Measurements from ENCODE around the gene CYP1B1. TPM values are rescaled to one million over a fixed set of nuclear protein-coding genes. Genes with fewer than 3 reads are reported as not detected.

The CYP1B1 gene
- polyA plus RNA-seq, 1 donor from 2014 or later: not detected

DNA sequence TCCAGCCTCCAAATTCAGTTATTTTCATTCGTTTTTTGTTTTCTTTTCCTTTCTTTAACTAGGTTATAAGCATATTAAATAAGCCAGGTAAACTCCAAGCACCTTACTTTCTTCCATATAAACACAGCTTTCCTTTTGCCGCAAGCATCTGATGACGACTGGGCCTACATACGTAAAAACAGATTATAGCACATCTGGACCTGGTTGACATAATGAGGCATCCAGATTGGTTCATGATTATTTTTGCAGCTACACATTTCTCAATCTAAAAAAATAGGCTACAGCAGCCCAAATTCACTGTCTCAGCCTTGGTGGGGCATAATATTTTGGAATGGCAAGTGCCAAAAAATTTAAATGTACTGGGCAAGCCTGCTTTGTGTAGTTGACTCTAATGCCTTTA, 7.7 kb downstream of the CYP1B1 start:
- Histone ChIP-seq H4K20me1 (ENCODE audit: insufficient read depth) (no peaks in the 10 kb centered on the region), H3K9ac (ENCODE audit: low read length) (no peak overlapping the region), H3K9me3 (ENCODE audit: low read length) (no peaks in the 10 kb centered on the region), H2AFZ (ENCODE audit: low read depth, low read length) (no peak overlapping the region), H3K79me2 (replicated peaks; ENCODE audit: insufficient read depth, low read length) (no peaks in the 10 kb centered on the region), H3K36me3 (ENCODE audit: insufficient read depth, low read length) (no peaks in the 10 kb centered on the region), H3K27me3 (ENCODE audit: insufficient read depth, low read depth, low read length) (peaks cover 17% of the 10 kb centered on the region), H3K27ac (ENCODE audit: low read length) (no peak overlapping the region), H3K9me2 (ENCODE audit: insufficient read depth, low read length) (no peaks in the 10 kb centered on the region), H3F3A (ENCODE audit: insufficient read depth, low read length, poor library complexity, severe bottlenecking) (no peaks in the 10 kb centered on the region), H3K4me2 (ENCODE audit: low read length) (no peak overlapping the region), H3K4me3 (ENCODE audit: low read length) (no peak overlapping the region)
- no peak for TF ChIP-seq MXI1 (conservative IDR thresholded peaks at IDR 0.05; ENCODE audit: poor library complexity, severe bottlenecking)

DNA sequence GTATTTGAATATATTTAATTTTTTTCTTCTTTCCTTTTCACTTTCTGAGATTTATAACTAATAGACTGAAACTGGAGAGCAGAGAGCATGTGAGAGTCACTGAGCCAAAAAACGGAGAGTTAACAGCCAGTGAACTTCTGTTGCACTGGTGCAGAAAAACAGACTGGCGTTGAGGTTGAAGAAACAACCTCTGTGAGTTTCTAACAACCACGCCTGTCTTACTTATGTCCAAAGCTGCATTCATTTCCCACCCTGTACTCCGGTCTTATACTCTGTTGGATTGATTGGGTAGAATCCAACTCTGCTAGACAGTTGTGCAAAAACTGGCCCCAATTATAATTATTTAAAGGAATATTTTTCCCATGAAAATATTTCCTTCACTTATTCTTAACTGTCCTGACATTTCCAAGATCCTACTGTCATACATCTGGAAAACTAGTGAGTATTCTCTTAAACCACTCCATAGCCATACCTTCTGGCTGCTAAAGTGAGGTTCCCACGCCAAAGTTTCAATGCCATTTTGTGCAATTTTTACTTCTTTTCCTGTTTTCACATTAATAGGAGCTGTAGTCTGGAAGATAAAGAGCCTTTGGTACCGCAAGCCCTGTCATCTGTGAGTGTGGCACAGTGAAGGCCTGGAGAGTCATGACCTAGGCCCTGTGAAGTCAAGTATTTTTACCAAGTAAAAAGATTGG, 9.4 kb downstream of the CYP1B1 start:
- Histone ChIP-seq H3K9me3 (ENCODE audit: low read length) (no peaks in the 10 kb centered on the region), H3K79me2 (replicated peaks; ENCODE audit: insufficient read depth, low read length) (no peaks in the 10 kb centered on the region), H3K9me2 (ENCODE audit: insufficient read depth, low read length) (no peaks in the 10 kb centered on the region), H3F3A (ENCODE audit: insufficient read depth, low read length, poor library complexity, severe bottlenecking) (no peaks in the 10 kb centered on the region), H3K4me3 (ENCODE audit: low read length) (no peak overlapping the region), H3K36me3 (ENCODE audit: insufficient read depth, low read length) (no peaks in the 10 kb centered on the region), H3K4me2 (ENCODE audit: low read length) (no peak overlapping the region), H2AFZ (ENCODE audit: low read depth, low read length) (no peak overlapping the region), H3K27ac (ENCODE audit: low read length) (no peak overlapping the region), H3K27me3 (ENCODE audit: insufficient read depth, low read depth, low read length) (peaks cover under 1% of the 10 kb centered on the region), H3K9ac (ENCODE audit: low read length) (no peak overlapping the region), H4K20me1 (ENCODE audit: insufficient read depth) (no peaks in the 10 kb centered on the region)
- TF ChIP-seq SMC3 (conservative IDR thresholded peaks at IDR 0.05; ENCODE audit: poor library complexity): no peak

DNA sequence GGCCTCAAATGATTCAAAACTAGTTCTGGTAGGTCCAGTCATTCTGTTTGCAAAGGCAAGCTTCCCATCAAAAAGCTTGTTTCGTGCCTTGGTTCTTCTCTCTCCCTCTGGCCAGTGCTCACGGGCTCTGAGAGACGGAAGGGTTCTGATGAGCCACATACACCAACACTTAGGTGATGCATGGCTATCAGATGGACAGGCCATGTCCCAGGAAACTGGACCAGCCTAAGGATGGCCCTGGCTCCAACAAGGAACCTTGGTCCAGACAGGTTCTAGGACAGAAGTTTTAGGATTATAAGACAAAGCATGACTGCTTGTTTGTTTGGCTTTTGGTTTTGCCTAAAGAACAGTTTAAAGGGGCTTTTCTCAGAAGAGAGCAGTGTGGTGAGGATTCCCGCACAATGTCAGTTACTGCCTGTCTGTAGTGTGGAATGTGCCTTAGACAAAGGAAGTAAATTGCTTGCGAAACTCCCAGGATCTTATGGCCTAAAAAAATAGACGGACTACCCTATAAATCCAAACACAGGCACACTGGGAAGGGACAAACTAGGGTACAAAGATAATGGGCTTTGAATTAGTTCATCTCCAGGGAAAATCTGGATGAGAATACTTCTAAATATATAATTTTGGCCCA, 10.3 kb downstream of the CYP1B1 start:
- H3K4me2 ChIP-seq (ENCODE audit: low read length): no peak overlapping the region
- H3F3A ChIP-seq (ENCODE audit: insufficient read depth, low read length, poor library complexity, severe bottlenecking): no peaks in the 10 kb centered on the region
- H2AFZ ChIP-seq (ENCODE audit: low read depth, low read length): no peak overlapping the region
- TF ChIP-seq MXI1 (conservative IDR thresholded peaks at IDR 0.05; ENCODE audit: poor library complexity, severe bottlenecking) (no peak), SMC3 (conservative IDR thresholded peaks at IDR 0.05; ENCODE audit: poor library complexity) (no peak), TAF1 (IDR thresholded peaks at IDR 0.05; ENCODE audit: low read depth) (no peak), RAD21 (conservative IDR thresholded peaks at IDR 0.05) (no peak), EZH2 (IDR thresholded peaks at IDR 0.05; ENCODE audit: borderline replicate concordance, insufficient read depth, low read length, poor library complexity, severe bottlenecking) (no peak), EP300 (conservative IDR thresholded peaks at IDR 0.05; ENCODE audit: poor library complexity, severe bottlenecking) (no peak), POLR2AphosphoS5 (IDR thresholded peaks at IDR 0.05) (no peak)
- TF ChIP-seq, protein P1, sequence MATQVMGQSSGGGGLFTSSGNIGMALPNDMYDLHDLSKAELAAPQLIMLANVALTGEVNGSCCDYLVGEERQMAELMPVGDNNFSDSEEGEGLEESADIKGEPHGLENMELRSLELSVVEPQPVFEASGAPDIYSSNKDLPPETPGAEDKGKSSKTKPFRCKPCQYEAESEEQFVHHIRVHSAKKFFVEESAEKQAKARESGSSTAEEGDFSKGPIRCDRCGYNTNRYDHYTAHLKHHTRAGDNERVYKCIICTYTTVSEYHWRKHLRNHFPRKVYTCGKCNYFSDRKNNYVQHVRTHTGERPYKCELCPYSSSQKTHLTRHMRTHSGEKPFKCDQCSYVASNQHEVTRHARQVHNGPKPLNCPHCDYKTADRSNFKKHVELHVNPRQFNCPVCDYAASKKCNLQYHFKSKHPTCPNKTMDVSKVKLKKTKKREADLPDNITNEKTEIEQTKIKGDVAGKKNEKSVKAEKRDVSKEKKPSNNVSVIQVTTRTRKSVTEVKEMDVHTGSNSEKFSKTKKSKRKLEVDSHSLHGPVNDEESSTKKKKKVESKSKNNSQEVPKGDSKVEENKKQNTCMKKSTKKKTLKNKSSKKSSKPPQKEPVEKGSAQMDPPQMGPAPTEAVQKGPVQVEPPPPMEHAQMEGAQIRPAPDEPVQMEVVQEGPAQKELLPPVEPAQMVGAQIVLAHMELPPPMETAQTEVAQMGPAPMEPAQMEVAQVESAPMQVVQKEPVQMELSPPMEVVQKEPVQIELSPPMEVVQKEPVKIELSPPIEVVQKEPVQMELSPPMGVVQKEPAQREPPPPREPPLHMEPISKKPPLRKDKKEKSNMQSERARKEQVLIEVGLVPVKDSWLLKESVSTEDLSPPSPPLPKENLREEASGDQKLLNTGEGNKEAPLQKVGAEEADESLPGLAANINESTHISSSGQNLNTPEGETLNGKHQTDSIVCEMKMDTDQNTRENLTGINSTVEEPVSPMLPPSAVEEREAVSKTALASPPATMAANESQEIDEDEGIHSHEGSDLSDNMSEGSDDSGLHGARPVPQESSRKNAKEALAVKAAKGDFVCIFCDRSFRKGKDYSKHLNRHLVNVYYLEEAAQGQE (IDR thresholded peaks at IDR 0.05; ENCODE audit: borderline replicate concordance): no peak
- TF ChIP-seq, protein P2, sequence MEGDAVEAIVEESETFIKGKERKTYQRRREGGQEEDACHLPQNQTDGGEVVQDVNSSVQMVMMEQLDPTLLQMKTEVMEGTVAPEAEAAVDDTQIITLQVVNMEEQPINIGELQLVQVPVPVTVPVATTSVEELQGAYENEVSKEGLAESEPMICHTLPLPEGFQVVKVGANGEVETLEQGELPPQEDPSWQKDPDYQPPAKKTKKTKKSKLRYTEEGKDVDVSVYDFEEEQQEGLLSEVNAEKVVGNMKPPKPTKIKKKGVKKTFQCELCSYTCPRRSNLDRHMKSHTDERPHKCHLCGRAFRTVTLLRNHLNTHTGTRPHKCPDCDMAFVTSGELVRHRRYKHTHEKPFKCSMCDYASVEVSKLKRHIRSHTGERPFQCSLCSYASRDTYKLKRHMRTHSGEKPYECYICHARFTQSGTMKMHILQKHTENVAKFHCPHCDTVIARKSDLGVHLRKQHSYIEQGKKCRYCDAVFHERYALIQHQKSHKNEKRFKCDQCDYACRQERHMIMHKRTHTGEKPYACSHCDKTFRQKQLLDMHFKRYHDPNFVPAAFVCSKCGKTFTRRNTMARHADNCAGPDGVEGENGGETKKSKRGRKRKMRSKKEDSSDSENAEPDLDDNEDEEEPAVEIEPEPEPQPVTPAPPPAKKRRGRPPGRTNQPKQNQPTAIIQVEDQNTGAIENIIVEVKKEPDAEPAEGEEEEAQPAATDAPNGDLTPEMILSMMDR (IDR thresholded peaks at IDR 0.05; ENCODE audit: poor library complexity, severe bottlenecking): no peak
- no peaks in the 10 kb centered on the region for H4K20me1 ChIP-seq (ENCODE audit: insufficient read depth)
- no peaks in the 10 kb centered on the region for H3K79me2 ChIP-seq (replicated peaks; ENCODE audit: insufficient read depth, low read length)
- H3K27me3 ChIP-seq (ENCODE audit: insufficient read depth, low read depth, low read length): no peaks in the 10 kb centered on the region
- H3K4me3 ChIP-seq (ENCODE audit: low read length): no peak overlapping the region
- H3K36me3 ChIP-seq (ENCODE audit: insufficient read depth, low read length): no peaks in the 10 kb centered on the region
- no peaks in the 10 kb centered on the region for H3K9me3 ChIP-seq (ENCODE audit: low read length)
- H3K9me2 ChIP-seq (ENCODE audit: insufficient read depth, low read length): no peaks in the 10 kb centered on the region
- H3K27ac ChIP-seq (ENCODE audit: low read length): no peak overlapping the region
- H3K9ac ChIP-seq (ENCODE audit: low read length): no peak overlapping the region

Measured in neural cell (in vitro differentiated cells).